ENCODE data around the gene IZUMO4.

DNA sequence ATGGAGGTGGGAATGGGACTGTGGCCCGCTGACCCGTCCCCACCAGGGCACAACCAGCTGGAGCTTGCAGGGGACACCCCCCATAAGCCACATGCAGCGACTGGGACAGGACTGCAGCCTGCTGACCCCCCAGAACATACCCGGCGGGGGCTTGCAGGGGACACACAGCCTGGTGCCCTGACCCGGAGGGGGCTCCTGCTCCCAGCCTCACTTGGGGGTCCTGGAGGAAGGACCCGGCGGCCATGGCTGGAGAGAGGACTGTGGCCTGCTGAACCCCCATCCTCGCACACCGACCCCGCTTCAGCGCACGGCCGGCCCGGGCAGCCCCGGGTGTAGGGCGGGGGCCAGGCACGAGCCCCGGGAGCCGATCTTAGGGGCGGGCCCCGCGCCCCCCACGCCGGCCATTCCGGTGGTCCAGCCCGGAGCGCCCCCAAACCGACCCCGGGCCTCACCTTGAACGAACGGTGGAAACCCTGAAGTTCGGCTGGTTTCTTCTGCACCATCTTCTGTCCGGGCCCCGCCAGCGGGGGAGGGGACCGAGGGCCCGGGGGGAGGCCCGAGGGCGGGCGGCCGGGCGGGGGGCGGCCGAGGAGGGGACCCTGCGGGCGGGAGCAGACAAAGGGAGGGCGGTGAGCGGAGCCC is 46.2 kb upstream of the IZUMO4 start:
- TF ChIP-seq EZH2 (optimal IDR thresholded peaks at IDR 0.05; ENCODE audit: low read depth, low read length): no peak
- TF ChIP-seq EZH2phosphoT487 (IDR thresholded peaks at IDR 0.05; ENCODE audit: low read length): no peak
- TF ChIP-seq, protein P1, sequence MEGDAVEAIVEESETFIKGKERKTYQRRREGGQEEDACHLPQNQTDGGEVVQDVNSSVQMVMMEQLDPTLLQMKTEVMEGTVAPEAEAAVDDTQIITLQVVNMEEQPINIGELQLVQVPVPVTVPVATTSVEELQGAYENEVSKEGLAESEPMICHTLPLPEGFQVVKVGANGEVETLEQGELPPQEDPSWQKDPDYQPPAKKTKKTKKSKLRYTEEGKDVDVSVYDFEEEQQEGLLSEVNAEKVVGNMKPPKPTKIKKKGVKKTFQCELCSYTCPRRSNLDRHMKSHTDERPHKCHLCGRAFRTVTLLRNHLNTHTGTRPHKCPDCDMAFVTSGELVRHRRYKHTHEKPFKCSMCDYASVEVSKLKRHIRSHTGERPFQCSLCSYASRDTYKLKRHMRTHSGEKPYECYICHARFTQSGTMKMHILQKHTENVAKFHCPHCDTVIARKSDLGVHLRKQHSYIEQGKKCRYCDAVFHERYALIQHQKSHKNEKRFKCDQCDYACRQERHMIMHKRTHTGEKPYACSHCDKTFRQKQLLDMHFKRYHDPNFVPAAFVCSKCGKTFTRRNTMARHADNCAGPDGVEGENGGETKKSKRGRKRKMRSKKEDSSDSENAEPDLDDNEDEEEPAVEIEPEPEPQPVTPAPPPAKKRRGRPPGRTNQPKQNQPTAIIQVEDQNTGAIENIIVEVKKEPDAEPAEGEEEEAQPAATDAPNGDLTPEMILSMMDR (IDR thresholded peaks at IDR 0.05; ENCODE audit: low read length): no peak
